Esophagus muscularis mucosa (tissue), 4 donors: ENCODE data around the gene LTC4S. TPM values are rescaled to one million over a fixed set of nuclear protein-coding genes. Genes with fewer than 3 reads are reported as not detected.

Experiments used
- DNase-seq: peaks from one replicate; pipeline ENCODE4 v3.0.0-alpha.2; 2017; ENCODE audit errors: extremely low spot score
- H3K27ac ChIP-seq, 4 donors: fragments of 200-600 bp; sonication (generic); replicated peaks in 1 of 4; 1 replicate in 3 of 4; 2 replicates in 1 of 4; pipeline ENCODE4 v1.5.1; 2016 to 2019; ENCODE audit warnings: mild to moderate bottlenecking in 1 of 4
- H3K27me3 ChIP-seq, 4 donors: fragments of 200-600 bp; sonication (generic); one replicate each; pipeline versions ENCODE4 v1.5.1 to v1.6.0; 2016 to 2019
- H3K36me3 ChIP-seq, 4 donors: fragments of 200-600 bp; sonication (generic); one replicate each; pipeline ENCODE4 v1.5.1; 2016 to 2019
- H3K4me1 ChIP-seq, 4 donors: fragments of 200-600 bp; sonication (generic); one replicate each; pipeline ENCODE4 v1.5.1; 2016 to 2019
- H3K4me3 ChIP-seq, 4 donors: fragments of 200-600 bp; sonication (generic); 1 replicate in 2 of 4; 2 replicates in 2 of 4; pipeline ENCODE4 v1.5.1; 2016 to 2019; ENCODE audit warnings: mild to moderate bottlenecking in 4 of 4, moderate library complexity in 1 of 4
- H3K9me3 ChIP-seq, 4 donors: fragments of 200-600 bp; sonication (generic); 1 replicate in 3 of 4; 2 replicates in 1 of 4; pipeline ENCODE4 v1.5.1; 2016 to 2019
- EP300 ChIP-seq: sonication (generic); formaldehyde crosslinking; IDR thresholded peaks from one replicate; pipeline ENCODE4 v1.6.1; 2017; ENCODE audit warnings: antibody characterized with exemption
- POLR2A ChIP-seq: fragments of 450-650 bp; IDR thresholded peaks from one replicate; pipeline ENCODE4 v1.6.1; 2017; ENCODE audit warnings: antibody characterized with exemption, moderate library complexity, mild to moderate bottlenecking, low read depth
- POLR2AphosphoS5 ChIP-seq, 2 donors: sonication (generic); formaldehyde crosslinking; IDR thresholded peaks; one replicate each; pipeline ENCODE4 v1.6.1; 2017; ENCODE audit warnings: antibody characterized with exemption in 2 of 2
- WGBS: methylation state at CpG from one replicate; pipeline ENCODE4 v1.1.5; 2018; 5-methylcytosine and 5-hydroxymethylcytosine counted together
- intact Hi-C: fragments of 100-400 bp; cut with DNase I; formaldehyde crosslinking; loops from one replicate; pipeline ENCODE4 v1.15.1; 2023
- total RNA-seq, 4 donors: library from RNA; depleted of rRNA; stranded (reverse); fragments of >200 nt; gene quantifications; one replicate each; pipeline versions ENCODE4 v1.1.0 to v1.2.1, GENCODE V29; 2016
- TF ChIP-seq, protein P1 (sequence below), 3 experiments: fragments of 200-600 bp in 2 of 3; fragments of 450-650 bp in 1 of 3; sonication (generic) in 2 of 3; IDR thresholded peaks; one replicate each; pipeline ENCODE4 v1.5.1; 2017 to 2019; ENCODE audit warnings: antibody characterized with exemption in 3 of 3, mild to moderate bottlenecking in 2 of 3, moderate library complexity in 1 of 3

LTC4S gene
- total RNA-seq, 4 donors from 2014 or later, result 7.9 to 15.2 (median 12.8) TPM

DNA sequence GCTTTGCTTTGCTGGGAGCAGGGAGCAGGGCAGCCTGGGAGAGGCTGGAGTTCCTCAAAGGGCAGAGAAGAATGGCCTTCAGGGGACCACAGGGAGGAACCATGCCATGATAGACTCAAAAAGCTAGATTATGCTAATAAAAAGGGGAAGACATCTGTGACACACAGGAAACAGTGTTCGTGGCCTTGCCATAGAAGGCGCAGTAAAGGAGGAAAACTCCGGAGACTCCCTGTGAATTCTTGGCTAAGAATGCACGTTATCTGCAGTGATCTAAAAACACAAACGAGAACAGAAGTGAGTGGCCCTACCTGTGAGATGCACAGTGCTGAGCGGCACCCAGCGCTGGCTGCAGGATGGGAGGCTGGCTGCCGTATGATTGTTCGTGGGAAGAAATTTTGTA lies 15.9 kb upstream of the LTC4S start:
- Histone ChIP-seq H3K9me3 (no peaks in the 10 kb centered on the region), H3K27ac (no peak overlapping the region), H3K4me3 (no peak overlapping the region), H3K36me3 (peaks cover 29 to 79% (median 68%) of the 10 kb centered on the region in 4 donors), H3K4me1 (no peaks in the 10 kb centered on the region), H3K27me3 (no peaks in the 10 kb centered on the region)
- intact Hi-C loops, result no loop called here
- 78% methylated on average over 9 of the region's 9 CpGs for WGBS
- TF ChIP-seq EP300 (no peak), POLR2A (no peak), POLR2AphosphoS5 (IDR thresholded peaks at IDR 0.05) (no peak)
- TF ChIP-seq, protein P1, sequence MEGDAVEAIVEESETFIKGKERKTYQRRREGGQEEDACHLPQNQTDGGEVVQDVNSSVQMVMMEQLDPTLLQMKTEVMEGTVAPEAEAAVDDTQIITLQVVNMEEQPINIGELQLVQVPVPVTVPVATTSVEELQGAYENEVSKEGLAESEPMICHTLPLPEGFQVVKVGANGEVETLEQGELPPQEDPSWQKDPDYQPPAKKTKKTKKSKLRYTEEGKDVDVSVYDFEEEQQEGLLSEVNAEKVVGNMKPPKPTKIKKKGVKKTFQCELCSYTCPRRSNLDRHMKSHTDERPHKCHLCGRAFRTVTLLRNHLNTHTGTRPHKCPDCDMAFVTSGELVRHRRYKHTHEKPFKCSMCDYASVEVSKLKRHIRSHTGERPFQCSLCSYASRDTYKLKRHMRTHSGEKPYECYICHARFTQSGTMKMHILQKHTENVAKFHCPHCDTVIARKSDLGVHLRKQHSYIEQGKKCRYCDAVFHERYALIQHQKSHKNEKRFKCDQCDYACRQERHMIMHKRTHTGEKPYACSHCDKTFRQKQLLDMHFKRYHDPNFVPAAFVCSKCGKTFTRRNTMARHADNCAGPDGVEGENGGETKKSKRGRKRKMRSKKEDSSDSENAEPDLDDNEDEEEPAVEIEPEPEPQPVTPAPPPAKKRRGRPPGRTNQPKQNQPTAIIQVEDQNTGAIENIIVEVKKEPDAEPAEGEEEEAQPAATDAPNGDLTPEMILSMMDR (IDR thresholded peaks at IDR 0.05), result no peak
- DNase-seq, result no peak

DNA sequence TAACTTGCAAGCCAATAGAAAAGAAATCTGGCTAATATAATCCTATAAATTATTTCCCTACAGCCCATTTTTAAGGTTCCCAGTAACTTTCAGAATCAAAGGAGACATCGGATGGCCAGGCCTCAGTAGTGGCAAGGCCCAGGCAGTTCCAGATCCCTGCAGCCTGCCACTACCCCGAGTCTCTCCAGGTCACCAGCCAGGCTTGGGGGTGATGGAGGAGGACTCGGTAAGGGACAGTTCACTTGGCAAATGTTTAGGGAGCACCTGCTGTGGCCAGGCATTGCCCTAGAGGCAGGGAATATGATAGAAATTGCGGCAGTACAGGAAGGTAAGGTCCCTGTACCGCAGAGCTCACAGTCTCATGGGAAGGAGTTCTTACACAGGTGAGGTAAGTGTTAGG lies 15.2 kb upstream of the LTC4S start:
- no peak for TF ChIP-seq EP300
- H3K9me3 ChIP-seq, result no peaks in the 10 kb centered on the region
- H3K4me1 ChIP-seq, result no peaks in the 10 kb centered on the region
- no peak for DNase-seq
- intact Hi-C loops, result no loop called here
- no peak overlapping the region for H3K4me3 ChIP-seq
- peaks cover 22 to 72% (median 63%) of the 10 kb centered on the region in 4 donors for H3K36me3 ChIP-seq
- 93% methylated on average over 5 of the region's 5 CpGs for WGBS
- H3K27me3 ChIP-seq, result no peaks in the 10 kb centered on the region
- H3K27ac ChIP-seq, result no peak overlapping the region

GRCh38 chr5:179779826-179780225 lies 14.0 kb upstream of the LTC4S start:
- no peak overlapping the region for H3K4me3 ChIP-seq
- 90% methylated on average over 4 of the region's 4 CpGs for WGBS
- no peaks in the 10 kb centered on the region for H3K27me3 ChIP-seq
- H3K36me3 ChIP-seq, result peaks cover 10 to 59% (median 51%) of the 10 kb centered on the region in 4 donors
- H3K27ac ChIP-seq, result no peak overlapping the region
- TF ChIP-seq EP300, result no peak
- TF ChIP-seq POLR2A, result no peak
- TF ChIP-seq, protein P1 (IDR thresholded peaks at IDR 0.05), result no peak
- no peak for TF ChIP-seq POLR2AphosphoS5 (IDR thresholded peaks at IDR 0.05)
- no peaks in the 10 kb centered on the region for H3K9me3 ChIP-seq
- H3K4me1 ChIP-seq, result no peaks in the 10 kb centered on the region
- intact Hi-C loops, result no loop called here
- DNase-seq, result no peak

GRCh38 chr5:179780362-179780761 lies 13.4 kb upstream of the LTC4S start:
- H3K27me3 ChIP-seq, result no peaks in the 10 kb centered on the region
- H3K27ac ChIP-seq, result no peak overlapping the region
- TF ChIP-seq POLR2AphosphoS5 (IDR thresholded peaks at IDR 0.05), result no peak
- TF ChIP-seq POLR2A, result no peak
- no peak for TF ChIP-seq EP300
- TF ChIP-seq, protein P1 (IDR thresholded peaks at IDR 0.05), result no peak
- intact Hi-C loops, result no loop called here
- H3K9me3 ChIP-seq, result no peaks in the 10 kb centered on the region
- WGBS, result 77% methylated on average over 7 of the region's 7 CpGs
- H3K4me3 ChIP-seq, result no peak overlapping the region
- peaks cover 7 to 54% (median 46%) of the 10 kb centered on the region in 4 donors for H3K36me3 ChIP-seq
- DNase-seq, result no peak
- no peaks in the 10 kb centered on the region for H3K4me1 ChIP-seq

GRCh38 chr5:179781846-179782245 lies 11.9 kb upstream of the LTC4S start:
- H3K9me3 ChIP-seq, result no peaks in the 10 kb centered on the region
- H3K4me1 ChIP-seq, result no peaks in the 10 kb centered on the region
- intact Hi-C loops, result no loop called here
- WGBS, result 88% methylated on average over 4 of the region's 4 CpGs
- TF ChIP-seq, protein P1 (IDR thresholded peaks at IDR 0.05), result no peak
- peak in 1 of 2 donors; percentile 14 for TF ChIP-seq POLR2AphosphoS5 (IDR thresholded peaks at IDR 0.05)
- H3K36me3 ChIP-seq, result peaks cover 0 to 40% (median 32%) of the 10 kb centered on the region in 4 donors
- H3K27me3 ChIP-seq, result no peaks in the 10 kb centered on the region
- no peak overlapping the region for H3K4me3 ChIP-seq
- DNase-seq, result no peak
- no peak overlapping the region for H3K27ac ChIP-seq
